Measurements from ENCODE around the gene GLP2R. TPM values are rescaled to one million over a fixed set of nuclear protein-coding genes. Genes with fewer than 3 reads are reported as not detected.

Gene GLP2R
- total RNA-seq: 0.12 TPM

DNA sequence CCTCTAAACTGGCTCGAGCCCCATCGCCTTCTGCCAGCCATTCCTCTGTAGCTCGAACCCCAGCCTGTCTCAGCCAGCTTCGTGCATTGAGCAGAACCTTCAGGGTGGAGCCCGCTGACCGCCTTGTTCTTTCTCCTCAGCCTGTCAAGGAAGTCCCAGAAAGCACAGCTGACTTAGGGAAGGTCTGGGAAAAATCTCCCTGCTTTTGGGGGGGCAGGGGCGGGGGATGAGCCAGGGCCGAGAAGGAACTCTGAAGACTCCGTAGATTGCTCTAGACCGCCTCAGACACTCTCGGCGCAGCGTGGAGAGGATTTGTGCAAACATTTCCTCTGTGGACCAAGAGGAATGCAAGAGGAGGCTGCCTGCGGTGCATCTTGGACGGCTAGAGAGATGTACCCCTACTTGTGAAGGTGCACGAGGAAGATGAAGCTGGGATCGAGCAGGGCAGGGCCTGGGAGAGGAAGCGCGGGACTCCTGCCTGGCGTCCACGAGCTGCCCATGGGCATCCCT is at the start of gene GLP2R:
TSS of gene GLP2R (plus strand) at position 284 of the 510 bp plus-strand sequence. CDS start at position 424, 140 bp downstream.

GRCh38 chr17:9790889-9791876 is 34.5 kb upstream of the GLP2R start, which contains the start of gene DHRS7C:
DHRS7C (minus strand) TSS chr17:9791592; CDS start chr17:9791284, 308 bp downstream.

GRCh38 chr17:9821921-9822320 is 3.8 kb upstream of the GLP2R start, which contains the start of gene GSG1L2:
GSG1L2 (minus strand) TSS chr17:9822079; CDS start chr17:9822071, 8 bp downstream.

DNA sequence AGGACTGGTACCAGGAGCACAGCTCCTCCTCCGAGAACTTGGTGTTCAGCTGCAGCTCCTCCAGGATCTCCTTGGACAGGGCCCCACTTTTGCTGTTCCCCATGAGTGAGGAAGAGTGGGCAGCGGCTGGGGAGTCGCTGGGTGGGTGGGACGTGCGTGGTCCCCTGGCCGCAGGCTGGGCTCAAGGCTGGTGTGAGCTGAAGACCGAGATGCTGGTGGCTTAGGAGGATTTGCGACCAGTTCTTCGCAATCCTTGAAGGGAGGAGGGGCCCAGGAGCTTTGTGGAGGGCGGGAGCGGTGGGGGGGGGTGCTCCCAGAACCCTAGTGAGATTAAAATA is 79.3 kb downstream of the GLP2R start, which contains the start of gene RCVRN:
TSS of gene RCVRN (minus strand) at position 194 of the 338 bp plus-strand sequence. CDS start at position 103, 91 bp downstream.

Other genes starting within 250 kb of the GLP2R start
- gene CFAP52, start 249.3 kb upstream of the GLP2R start, total RNA-seq: 1.1 TPM
- 5.3 TPM for gene USP43, start 180.4 kb upstream of the GLP2R start, total RNA-seq
- 25.3 TPM for gene DHRS7C, start 34.3 kb upstream of the GLP2R start, total RNA-seq
- not detected for gene GSG1L2, start 3.8 kb upstream of the GLP2R start, total RNA-seq
- gene RCVRN, start 79.3 kb downstream of the GLP2R start, total RNA-seq: not detected